Measurements from ENCODE around the gene BCDIN3D.
"Not testable (repeated sequence)": the region's sequence is repeated elsewhere in the genome, so short reads cannot be mapped to it uniquely, and the experiment has no call there.

BCDIN3D gene

DNA sequence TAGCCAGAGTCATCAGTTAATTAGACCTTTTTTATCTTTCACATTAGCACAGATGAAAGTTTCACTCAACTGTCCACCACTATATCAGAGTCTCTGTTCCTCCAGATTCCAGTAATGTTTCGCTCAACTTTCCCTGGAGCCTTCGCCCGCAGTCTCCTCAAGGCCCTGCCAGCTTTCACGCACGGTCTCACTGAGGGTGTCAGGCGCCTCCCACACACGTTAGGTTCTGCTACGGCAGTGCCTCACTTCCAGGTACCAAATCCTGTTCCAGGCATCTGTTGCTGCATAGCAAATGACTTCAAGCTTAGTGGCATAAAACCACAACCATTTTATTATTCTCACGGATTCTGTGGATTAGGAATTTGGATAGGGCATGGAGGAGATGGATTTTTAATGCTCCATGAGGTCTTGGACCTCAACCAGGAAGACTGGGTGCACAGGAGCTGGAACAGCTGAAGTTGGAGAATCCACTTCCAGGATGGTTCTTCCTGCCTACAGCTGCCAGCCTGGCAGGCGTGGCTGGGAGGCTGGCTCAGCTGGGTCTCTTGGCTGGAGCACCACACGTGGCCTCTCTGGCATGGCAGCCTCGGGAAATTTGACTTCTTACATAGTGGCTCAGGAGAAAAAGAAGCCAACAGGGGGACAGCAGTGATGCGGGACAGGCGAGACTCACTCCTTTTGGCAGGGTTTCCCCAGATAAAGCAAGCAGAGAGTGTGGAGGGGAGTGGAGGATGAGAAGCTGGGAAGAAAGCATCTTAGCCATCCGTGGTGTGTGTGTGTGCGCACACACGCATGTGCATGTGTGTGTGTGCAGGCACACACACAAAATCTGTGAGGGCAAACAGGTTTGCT, 21.3 kb upstream of the BCDIN3D start:
- in situ Hi-C loops (cut with HindIII; ENCODE audit: low sequenced_read_pairs) = no loop called here

DNA sequence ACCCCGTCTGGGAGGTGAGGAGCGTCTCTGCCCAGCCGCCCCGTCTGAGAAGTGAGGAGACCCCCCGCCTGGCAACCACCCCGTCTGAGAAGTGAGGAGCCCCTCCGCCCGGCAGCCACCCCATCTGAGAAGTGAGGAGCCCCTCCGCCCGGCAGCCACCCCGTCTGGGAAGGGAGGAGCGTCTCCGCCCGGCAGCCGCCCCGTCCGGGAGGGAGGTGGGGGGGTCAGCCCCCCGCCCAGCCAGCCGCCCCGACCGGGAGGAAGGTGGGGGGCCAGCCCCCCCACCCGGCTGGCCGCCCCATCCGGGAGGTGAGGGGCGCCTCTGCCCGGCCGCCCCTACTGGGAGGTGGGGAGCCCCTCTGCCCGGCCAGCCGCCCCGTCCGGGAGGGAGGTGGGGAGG, 18.0 kb upstream of the BCDIN3D start:
- in situ Hi-C loops (cut with HindIII; ENCODE audit: low sequenced_read_pairs) = not testable (repeated sequence)

DNA sequence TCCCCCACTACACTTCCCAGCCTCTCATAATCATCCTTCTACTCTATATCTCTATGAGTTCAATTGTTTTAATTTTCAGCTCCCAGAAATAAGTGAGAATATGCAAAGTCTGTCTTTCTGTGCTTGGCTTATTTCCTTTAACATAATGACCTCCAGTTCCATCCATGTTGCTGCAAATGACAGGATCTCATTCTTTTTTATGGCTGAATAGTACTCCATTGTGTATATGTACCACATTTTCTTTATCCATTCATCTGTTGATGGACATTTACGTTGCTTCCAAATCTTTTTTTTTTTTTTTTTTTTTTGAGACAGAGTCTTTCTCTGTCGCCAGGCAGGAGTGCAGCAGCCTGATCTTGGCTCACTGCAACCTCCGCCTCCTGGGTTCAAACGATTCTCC, 13.0 kb upstream of the BCDIN3D start:
- in situ Hi-C loops (cut with HindIII; ENCODE audit: low sequenced_read_pairs) = not testable (repeated sequence)

DNA sequence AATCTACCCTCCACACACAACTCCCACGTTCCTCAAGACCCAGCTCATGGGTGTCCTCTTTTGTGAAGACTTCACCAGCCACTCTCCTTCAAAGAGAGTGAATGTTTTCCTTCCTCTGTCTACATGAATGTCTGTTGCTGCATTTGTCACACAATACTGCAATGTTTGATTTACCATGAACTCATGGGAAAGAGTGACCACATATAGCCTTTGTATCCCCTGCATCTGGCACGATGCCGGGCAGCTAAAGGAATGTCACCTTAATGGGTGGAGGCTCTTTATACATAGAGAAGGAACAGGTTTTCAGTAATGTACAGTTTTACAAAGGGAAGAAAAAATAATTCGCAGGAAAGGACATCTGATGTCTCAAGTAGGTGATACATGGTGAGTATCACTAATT, 12.1 kb upstream of the BCDIN3D start:
- in situ Hi-C loops (cut with HindIII; ENCODE audit: low sequenced_read_pairs) = no loop called here

DNA sequence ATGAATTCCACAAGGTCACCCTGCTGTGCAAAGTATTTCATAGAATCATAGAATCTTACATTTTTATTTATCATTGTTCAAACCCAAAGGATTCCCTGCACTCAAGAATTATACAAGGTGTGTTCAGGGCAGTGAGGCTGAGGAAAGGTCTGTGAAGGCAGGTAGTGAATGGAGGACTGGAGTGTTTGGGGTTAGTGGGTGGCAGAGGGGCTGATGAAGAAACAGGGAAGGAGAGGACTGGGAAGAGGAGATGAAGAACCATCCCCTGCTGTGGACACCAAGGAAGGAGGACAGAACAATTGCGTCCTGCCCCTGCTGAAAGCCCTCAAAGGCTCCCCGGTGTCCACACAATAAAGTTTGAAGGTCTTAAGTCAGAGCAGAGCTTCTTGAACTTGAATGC, 10.8 kb upstream of the BCDIN3D start:
- in situ Hi-C loops (cut with HindIII; ENCODE audit: low sequenced_read_pairs) = no loop called here

DNA sequence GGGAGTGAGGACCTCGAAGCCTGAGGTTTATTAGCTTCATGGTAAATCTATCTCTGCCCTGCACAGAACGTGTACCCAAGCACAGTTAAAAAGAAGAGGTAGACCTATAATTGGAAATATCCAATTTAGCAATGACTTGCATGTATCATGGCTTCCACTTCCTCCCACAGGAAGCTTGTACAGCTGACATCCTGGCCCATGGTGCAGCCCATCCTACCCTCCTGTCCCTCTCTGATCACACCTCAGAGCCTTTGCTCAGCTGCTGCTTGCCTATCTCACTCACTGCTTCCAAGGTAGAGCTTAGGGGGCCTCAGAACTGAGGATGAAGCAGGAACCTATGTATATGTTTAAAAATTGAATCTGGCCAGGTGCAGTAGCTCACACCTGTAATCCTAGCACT, 4.3 kb upstream of the BCDIN3D start:
- in situ Hi-C loops (cut with HindIII; ENCODE audit: low sequenced_read_pairs) = no loop called here

DNA sequence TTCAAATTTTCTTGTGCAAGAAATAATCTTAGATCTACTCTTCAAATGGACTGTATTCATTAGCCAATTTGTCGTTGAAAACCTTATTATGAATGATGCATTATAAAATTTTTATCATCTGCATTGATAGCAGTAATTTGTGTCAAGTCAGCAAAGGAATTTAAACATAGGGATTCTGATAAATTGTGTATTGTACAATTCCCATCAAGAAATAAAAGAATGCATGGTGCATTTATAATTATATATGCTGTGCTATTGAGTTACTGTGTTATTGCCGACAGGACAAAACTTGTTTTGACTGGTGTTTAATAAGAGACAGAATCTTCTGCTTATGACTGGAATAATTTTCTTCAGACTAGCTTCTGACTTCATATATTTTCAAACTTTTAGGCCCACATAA, 3.1 kb upstream of the BCDIN3D start:
- in situ Hi-C loops (cut with HindIII; ENCODE audit: low sequenced_read_pairs) = no loop called here

DNA sequence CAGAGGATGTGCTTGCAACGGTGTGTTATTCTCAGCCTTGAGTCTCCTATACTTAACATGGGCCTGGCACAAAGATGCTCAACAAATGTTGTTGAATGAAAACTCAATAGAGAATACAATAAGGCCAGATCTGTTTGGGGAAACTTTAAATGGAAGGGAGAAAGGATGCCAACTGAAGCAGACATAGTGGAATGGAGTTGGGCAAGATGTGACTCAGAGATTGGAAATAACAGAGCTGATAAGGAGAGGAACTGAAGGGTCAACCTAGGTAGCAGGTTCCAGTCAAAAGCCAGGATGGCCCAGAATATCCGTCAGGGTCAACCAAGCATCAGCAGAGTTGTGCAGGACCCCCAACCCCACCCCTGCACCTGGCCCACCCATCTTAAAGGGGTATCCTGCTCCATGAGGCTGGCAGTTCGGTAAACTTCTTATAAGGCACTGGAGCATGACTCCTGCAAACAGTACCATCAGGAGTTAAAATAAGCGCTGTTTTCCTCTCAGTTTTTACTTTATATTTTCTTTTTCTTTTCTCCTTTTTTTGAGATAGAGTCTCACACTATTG, 1.1 kb upstream of the BCDIN3D start:
- in situ Hi-C loops (cut with HindIII; ENCODE audit: low sequenced_read_pairs) = no loop called here

DNA sequence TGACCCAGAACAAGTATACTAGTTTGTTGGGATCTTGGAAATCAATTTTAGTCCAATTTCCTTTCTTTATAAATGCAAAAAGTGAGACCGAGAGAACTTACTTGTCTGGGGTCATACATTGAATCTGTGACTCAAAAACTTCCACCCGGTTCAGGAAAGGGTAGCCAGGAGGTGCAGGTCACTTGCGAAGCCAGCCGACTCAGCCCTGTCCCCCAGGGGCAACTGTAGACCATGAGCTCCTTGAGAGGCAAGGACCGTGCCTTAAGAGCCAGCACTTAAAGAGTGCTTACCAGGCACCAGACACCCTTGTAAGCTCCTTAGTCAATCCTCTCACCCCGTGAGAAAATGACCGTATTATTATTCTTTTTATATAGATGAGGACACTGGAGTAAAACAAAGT, 505 bp upstream of the BCDIN3D start:
- in situ Hi-C loops (cut with HindIII; ENCODE audit: low sequenced_read_pairs) = no loop called here

DNA sequence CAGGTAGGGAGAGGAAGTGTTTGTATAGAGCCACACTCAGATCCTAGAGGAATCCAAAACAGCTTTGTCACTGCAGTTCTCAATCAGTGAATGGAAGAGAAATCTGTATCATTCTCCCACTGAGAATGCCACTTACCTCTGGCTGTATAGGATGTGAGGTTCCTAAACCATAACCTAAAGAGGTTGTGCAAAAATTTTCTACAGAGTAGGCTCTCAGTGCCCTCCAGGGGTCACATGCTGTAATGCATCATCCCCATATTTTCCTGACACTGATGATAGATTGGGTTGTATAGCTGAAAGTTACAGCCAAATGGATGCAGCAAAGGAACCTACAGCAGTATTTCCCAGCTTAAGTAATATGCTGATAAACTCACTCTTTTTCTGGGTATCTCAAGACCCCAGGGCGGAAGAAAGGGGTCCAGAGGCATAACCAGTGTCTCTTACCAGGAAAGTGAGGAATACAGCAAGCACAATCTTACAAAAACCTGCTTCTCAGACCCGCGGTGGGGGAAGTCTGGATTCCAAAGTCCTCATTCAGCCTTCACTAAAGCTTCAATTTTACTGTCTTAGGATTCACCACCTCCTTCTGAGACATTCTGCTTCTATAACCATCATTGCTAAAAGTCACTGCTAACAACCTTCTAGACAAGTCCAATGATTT, 3.8 kb downstream of the BCDIN3D start:
- in situ Hi-C loops (cut with HindIII; ENCODE audit: low sequenced_read_pairs) = no loop called here

DNA sequence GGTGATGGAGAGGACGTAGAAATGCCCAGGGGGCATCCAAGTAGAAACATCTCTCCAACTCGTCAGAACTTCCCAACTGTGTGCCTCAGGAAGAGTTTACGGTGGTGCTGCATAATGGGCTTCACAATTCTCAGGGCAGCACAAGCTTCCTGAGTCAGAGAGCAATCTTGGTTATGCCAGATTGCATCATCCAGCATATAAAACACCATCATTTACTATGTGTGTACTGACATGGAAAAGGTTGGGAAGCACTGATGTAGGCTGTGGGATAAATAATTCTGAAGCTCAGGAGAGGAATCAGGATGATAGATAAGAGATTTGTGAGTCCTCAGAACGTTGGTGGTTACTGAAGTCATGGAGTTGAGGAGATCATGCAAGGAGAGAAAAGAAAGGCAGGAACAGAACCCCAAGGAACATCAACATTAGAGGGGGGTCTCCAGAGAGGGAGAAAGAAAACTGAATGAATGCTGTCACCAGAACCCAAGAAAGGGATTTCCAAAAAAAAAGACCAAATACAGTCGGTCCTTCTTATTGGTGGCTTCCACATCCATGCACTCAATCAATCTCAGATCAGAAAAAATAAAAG, 10.0 kb downstream of the BCDIN3D start:
- in situ Hi-C loops (cut with HindIII; ENCODE audit: low sequenced_read_pairs) = no loop called here

DNA sequence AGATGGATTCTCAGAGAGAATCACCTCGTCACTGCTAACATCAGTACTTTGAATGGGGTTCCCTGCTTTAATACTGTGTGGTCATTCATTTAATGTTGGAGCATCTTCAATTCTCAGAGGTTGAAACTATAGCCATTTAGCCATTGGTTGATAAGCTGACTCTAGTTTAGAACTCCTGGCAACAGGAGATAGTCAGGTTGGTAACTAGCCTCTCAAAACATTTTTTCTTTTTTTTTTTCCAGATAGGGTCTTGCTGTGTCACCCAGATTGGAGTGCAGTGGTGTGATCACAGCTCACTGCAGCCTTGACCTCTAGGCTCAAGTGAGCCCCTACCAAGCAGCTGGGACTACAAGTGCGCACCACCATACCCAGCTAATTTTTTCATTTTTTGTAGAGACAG, 11.2 kb downstream of the BCDIN3D start:
- in situ Hi-C loops (cut with HindIII; ENCODE audit: low sequenced_read_pairs) = no loop called here

DNA sequence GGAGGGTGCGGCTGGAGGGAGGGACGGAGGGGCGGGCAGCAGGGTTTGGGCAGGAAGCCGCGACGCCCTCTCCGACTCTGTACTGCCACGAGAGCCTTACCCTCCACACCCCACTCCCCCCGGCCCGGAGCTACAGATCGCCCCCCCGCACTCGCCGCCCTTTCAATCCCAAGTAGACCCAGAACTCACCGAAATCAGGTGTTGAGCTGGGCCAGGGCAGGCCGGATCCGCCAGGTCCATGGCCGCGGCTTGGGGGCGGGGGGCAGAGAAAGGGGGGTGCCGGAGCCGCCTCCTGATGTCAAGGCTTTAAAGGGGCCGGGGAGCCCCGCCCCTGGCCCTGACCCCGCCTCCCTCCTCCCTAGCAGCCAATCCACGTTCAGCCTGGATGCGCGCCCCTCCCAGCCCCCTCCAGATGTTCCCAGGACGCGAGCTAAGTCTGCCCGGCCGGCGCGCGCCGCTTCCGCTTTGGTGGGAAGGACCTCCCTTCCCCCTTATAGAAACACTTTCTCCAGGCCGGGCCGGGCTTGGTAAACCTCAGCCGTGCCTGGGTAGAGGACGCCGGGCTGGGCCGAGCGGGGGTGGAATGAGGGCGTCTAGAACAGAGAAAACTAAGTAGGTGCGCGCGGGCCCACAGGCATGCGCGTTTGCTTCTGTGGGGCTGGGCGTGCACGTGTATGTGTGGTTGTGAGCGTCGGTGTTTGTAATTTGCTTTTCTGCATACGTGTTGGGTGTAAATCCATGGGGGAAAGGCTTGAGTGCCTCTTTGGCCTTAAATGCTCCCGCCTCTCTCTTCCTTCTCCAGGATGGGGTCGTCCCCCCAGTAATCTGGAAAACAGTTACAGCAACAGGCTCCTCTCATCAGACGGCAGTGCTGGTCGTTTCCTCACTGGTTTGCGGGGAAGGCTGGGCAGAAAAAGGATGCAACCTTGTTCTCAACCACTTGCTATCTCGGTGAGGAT, 14.5 kb downstream of the BCDIN3D start, which contains the start of gene NCKAP5L:
NCKAP5L (minus strand) TSS at position 281 of the 959 bp plus-strand sequence. CDS start 24,369 bp downstream, outside the sequence.
- in situ Hi-C loops (cut with HindIII; ENCODE audit: low sequenced_read_pairs) = no loop called here

DNA sequence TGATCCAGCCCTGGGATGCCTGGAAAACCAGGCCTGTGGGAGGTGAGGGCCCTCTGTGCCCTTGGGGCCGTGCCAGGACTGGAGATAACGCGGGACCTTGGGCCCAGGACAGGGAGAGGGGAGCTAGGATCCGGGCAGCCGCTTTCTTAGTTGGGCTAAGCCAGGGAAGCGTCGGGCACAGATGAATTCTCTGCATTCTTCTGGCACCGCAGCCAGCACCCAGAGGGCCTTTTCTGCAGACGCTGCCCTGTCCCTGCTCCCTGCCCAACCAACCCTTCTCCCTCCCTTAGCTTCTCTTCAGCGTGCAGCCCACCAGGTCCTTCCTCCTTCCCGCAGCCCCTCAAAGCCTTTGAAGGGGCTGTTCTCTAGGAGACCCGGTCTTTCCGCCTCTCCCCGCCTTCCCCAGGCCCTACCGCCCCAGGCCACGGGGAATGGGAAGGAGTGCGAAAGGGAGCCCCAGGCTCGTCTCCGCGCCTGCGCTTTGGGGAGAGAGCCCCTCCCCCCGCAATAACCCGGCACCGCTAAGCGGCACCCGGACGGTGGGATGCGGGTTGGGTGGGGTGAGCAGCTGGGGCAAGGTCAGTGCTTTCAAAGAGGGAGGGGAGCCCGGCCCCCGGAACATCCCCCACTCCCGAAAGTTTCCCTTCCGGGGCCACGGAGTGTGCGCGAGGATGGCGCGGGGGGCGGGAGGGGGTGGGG, 15.4 kb downstream of the BCDIN3D start:
- in situ Hi-C loops (cut with HindIII; ENCODE audit: low sequenced_read_pairs) = no loop called here

DNA sequence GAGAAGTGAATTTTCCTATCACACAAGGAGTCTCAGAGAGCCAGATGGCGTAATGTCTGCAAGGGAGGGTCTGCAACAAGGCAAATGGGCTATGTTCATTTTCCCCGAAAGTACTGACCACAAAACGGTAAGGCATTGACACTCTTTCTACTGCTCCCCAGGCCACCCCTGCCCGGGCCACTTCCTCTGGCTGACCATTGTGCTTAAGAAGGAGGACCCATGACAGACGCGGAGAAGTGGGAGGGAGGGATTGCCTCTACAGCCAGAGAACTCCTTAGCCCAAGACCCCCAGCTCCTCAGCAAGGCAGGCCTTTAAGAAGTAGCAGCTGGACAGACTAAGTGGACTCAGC, 15.9 kb downstream of the BCDIN3D start:
- in situ Hi-C loops (cut with HindIII; ENCODE audit: low sequenced_read_pairs) = no loop called here

DNA sequence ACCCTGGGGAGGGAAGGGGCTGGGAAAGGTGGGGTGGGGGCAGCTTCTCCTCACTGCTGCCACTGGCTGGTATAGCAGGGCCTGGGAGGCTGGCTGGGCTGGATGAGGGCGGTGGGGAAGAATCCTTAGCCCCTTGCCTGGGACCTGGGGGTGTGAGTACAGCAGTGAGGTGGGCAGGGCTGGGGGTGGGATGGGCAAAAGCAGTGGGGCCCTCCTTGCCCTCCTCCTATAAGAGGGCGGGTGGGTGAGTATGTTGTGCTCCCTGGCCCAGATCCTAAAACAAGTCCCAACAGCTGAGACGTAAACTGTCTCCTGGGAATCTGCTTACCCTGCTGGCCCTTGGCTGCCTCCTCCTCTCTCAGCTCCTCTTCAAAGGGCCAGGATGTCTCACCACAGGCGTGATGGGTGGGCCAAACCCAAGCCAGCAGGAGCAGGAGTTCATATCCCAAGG, 16.9 kb downstream of the BCDIN3D start:
- in situ Hi-C loops (cut with HindIII; ENCODE audit: low sequenced_read_pairs) = no loop called here

DNA sequence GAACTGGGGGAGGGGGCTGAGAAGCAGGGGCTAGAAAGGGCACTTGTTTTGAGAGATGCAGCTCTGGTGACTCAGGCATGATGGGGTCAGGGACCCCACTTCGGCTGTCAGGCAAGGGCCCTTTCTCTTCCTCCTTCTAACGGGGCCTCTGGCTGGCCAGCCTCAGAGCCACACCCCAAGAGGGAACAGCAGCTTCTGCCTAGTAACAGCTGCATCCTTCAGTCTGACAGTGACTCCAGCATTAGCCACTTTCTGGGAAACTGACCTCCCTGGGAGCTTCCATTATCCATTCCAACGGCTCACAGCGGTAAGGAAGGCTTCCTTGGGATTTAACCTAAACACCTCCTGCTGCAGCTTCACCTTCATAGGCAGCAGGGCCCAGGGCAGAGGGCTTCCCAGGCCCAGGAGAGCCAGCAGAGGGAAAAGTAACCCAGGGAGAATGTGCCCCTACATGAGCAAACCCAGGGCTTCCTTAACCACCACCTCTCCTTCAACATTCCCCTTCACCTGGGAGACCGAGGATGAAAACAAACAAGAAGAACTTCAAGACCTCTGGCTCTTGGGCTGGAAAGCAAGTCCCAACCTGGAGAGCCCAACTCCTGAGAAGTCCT, 17.4 kb downstream of the BCDIN3D start:
- in situ Hi-C loops (cut with HindIII; ENCODE audit: low sequenced_read_pairs) = no loop called here

DNA sequence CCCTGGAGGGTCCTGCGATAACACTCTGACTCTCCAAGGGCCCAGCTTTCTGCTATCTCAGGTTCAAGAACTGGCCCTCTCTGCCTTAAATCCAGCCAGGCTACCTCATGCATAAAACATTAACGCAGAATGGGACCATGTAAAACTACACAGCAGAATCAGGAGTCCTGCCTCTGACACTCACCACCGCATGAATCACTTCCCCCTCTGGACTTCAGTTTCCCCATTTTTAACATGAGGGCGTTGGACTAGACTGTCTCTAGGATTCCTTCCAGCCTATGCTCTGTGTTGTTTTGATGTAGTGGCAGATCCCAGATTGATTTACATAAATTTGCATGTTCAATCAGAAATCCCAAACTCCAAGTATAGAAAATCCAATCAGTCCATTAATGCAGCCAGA, 18.0 kb downstream of the BCDIN3D start:
- in situ Hi-C loops (cut with HindIII; ENCODE audit: low sequenced_read_pairs) = no loop called here

DNA sequence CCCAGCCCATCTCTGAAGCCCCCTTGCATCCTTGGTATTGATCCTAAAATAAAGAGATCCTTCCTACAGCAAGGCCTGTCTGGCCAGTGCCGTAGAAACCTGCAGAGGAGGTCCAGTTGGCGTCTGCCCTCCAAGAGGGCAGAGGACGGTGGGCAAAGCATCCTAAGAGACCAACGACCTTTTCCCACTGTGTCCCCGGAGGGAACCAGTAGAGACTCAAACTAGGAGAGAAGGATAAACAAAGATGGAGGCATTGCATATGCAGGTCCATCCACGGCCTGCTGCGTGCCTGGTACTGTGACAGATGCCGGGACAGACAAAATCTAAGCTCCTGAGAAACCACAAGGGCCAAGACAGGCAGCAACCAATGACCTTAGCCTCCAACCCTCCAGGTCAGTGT, 18.5 kb downstream of the BCDIN3D start:
- in situ Hi-C loops (cut with HindIII; ENCODE audit: low sequenced_read_pairs) = no loop called here

DNA sequence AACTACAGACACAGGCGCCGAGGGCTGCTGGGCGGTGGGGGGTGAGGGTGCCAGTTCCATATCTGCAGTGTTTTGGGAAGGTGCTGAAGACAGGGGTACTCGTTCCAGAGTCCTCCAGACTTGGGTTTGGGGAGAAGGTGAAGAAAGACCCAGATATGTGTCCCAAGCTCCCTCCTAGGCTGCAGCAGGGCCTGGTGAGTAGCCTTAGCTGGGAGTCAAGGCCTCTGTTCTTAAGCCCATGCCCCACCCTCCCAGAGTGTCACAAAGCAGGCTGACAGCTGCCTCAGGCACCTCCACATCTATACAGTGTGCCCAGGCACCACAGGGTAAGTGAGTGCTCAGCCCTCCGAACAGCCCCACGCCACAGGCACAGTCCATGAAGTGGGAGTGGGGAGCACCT, 19.0 kb downstream of the BCDIN3D start:
- in situ Hi-C loops (cut with HindIII; ENCODE audit: low sequenced_read_pairs) = no loop called here
